GM12878 (cell line): ENCODE results near the gene KDF1. TPM values are rescaled to one million over a fixed set of nuclear protein-coding genes. Genes with fewer than 3 reads are reported as not detected.

Source experiments
- ATAC-seq: fragments of 200-7000 bp; cut with Tn5 transposase; 3 replicates; pipeline ENCODE4 v1.9.1; 2020; ENCODE audit warnings: mild to moderate bottlenecking, moderate library complexity
- BruUV-seq: library from RNA; stranded (reverse); fragments of 400-500 nt; replicated peaks from 2 replicates; lab custom pipeline; 2021; lab: Mats Ljungman, UMichigan
- CTCF ChIA-PET: fragments of 300-600 bp; sonication (Branson Sonifier 250); formaldehyde crosslinking; extraction: SDS; loops from one replicate; lab custom pipeline; 2021; ENCODE audit warnings: inconsistent platforms; lab: Yijun Ruan, JAX
- POLR2A ChIA-PET: fragments of 350-600 bp; formaldehyde crosslinking; extraction: SDS; loops from one replicate; lab custom pipeline; 2021; ENCODE audit warnings: inconsistent platforms; lab: Charles Lee
- RAD21 ChIA-PET: fragments of 300-600 bp; sonication (Branson Sonifier 250); formaldehyde crosslinking; loops from one replicate; lab custom pipeline; 2023; ENCODE audit warnings: antibody characterized with exemption; ENCODE audit not compliant: unreplicated experiment; lab: Charles Lee
- SMC1A ChIA-PET: fragments of 300-600 bp; sonication (Branson Sonifier 250); formaldehyde crosslinking; loops from one replicate; lab custom pipeline; 2023; ENCODE audit not compliant: unreplicated experiment, uncharacterized antibody; lab: Charles Lee
- DNase-seq: peaks from one replicate; pipeline ENCODE4 v3.0.0-alpha.2; 2011; ENCODE audit warnings: low read depth, low spot score
- FAIRE-seq: peaks from 3 replicates; lab custom pipeline; 2011; peaks lifted over from hg19 to GRCh38; lab: Jason Lieb, UNC
- H2AFZ ChIP-seq: 2 replicates; pipeline ENCODE4 v1.6.0; 2011; ENCODE audit warnings: low read depth, low read length, control low read depth; ENCODE audit not compliant: control insufficient read depth
- H3K27ac ChIP-seq: 2 replicates; pipeline ENCODE4 v1.5.1; 2011; ENCODE audit warnings: control low read depth; ENCODE audit not compliant: control insufficient read depth, insufficient read depth
- H3K27me3 ChIP-seq, 2 experiments: replicated peaks in 1 of 2; 2 replicates each; pipeline versions ENCODE4 v1.6.0 to v1.6.1; 2011; ENCODE audit warnings: low read length in 1 of 2; ENCODE audit not compliant: control insufficient read depth in 2 of 2, insufficient read depth in 2 of 2
- H3K36me3 ChIP-seq, 2 experiments: 2 replicates each; pipeline ENCODE4 v1.5.1; 2011; ENCODE audit warnings: low read length in 1 of 2; ENCODE audit not compliant: control insufficient read depth in 2 of 2, insufficient read depth in 2 of 2
- H3K4me1 ChIP-seq: 2 replicates; pipeline ENCODE4 v1.6.1; 2011; ENCODE audit warnings: mild to moderate bottlenecking, low read length, moderate library complexity, mixed read lengths; ENCODE audit not compliant: control insufficient read depth, insufficient read depth
- H3K4me2 ChIP-seq: 2 replicates; pipeline ENCODE4 v1.6.0; 2011; ENCODE audit warnings: control low read depth; ENCODE audit not compliant: control insufficient read depth, insufficient read depth
- H3K4me3 ChIP-seq: fragments of 200-600 bp; sonication (generic); 2 replicates; pipeline ENCODE4 v1.5.1; 2016
- H3K79me2 ChIP-seq: 2 replicates; pipeline ENCODE4 v1.6.0; 2011; ENCODE audit warnings: low read length; ENCODE audit not compliant: control insufficient read depth, insufficient read depth
- H3K9ac ChIP-seq: 2 replicates; pipeline ENCODE4 v1.8.0; 2011; ENCODE audit warnings: low read length, control low read depth, mixed read lengths; ENCODE audit not compliant: control insufficient read depth, insufficient read depth
- H3K9me3 ChIP-seq: replicated peaks from 3 replicates; pipeline ENCODE4 v1.5.1; 2011; ENCODE audit warnings: mild to moderate bottlenecking, low read length; ENCODE audit not compliant: control insufficient read depth, insufficient read depth
- H4K20me1 ChIP-seq: 2 replicates; pipeline ENCODE4 v1.6.0; 2011; ENCODE audit not compliant: control insufficient read depth, insufficient read depth
- BHLHE40 ChIP-seq, 2 experiments: fragments of 450-650 bp in 1 of 2; IDR thresholded peaks; 2 replicates each; pipeline ENCODE4 v1.6.1; 2011 to 2017; ENCODE audit warnings: low read depth in 2 of 2, borderline replicate concordance in 1 of 2, improper control_type of control experiment in 1 of 2, low read length in 1 of 2, mild to moderate bottlenecking in 1 of 2
- CREB1 ChIP-seq: IDR thresholded peaks from 2 replicates; pipeline ENCODE4 v1.6.1; 2012; ENCODE audit warnings: low read depth, mild to moderate bottlenecking, inconsistent platforms
- HCFC1 ChIP-seq: fragments of 150-350 bp; IDR thresholded peaks from 2 replicates; pipeline ENCODE4 v1.6.1; 2014; ENCODE audit warnings: low read length
- JUND ChIP-seq: IDR thresholded peaks from 2 replicates; pipeline ENCODE4 v1.6.1; 2012; ENCODE audit warnings: low read depth, mild to moderate bottlenecking, low read length, improper control_type of control experiment, moderate library complexity
- MYC ChIP-seq: IDR thresholded peaks from 2 replicates; pipeline ENCODE4 v1.6.1; 2011; ENCODE audit warnings: mild to moderate bottlenecking, low read length, moderate library complexity, inconsistent platforms; ENCODE audit not compliant: insufficient read depth, insufficient replicate concordance, insufficient read length, severe bottlenecking
- NR2C1 ChIP-seq: fragments of 450-650 bp; IDR thresholded peaks from 2 replicates; pipeline ENCODE4 v1.6.1; 2017; ENCODE audit warnings: antibody characterized with exemption, mild to moderate bottlenecking, moderate library complexity
- PAX5 ChIP-seq: IDR thresholded peaks from 2 replicates; pipeline ENCODE4 v1.6.1; 2011; ENCODE audit warnings: low read depth, low read length, borderline replicate concordance
- PML ChIP-seq: IDR thresholded peaks from 2 replicates; pipeline ENCODE4 v1.6.1; 2012; ENCODE audit warnings: low read length, inconsistent platforms
- POLR2AphosphoS2 ChIP-seq: IDR thresholded peaks from 2 replicates; pipeline ENCODE4 v1.6.1; 2011; ENCODE audit warnings: low read depth, mild to moderate bottlenecking, low read length, improper control_type of control experiment, moderate library complexity
- POU2F2 ChIP-seq: IDR thresholded peaks from 3 replicates; pipeline ENCODE4 v1.6.1; 2011; ENCODE audit warnings: low read depth, mild to moderate bottlenecking, low read length, borderline replicate concordance
- STAT1 ChIP-seq: fragments of 450-650 bp; conservative IDR thresholded peaks from 2 replicates; pipeline ENCODE4 v1.6.1; 2014; ENCODE audit warnings: antibody characterized with exemption, mild to moderate bottlenecking
- ZBED1 ChIP-seq: IDR thresholded peaks from 2 replicates; pipeline ENCODE4 v1.6.1; 2016; ENCODE audit warnings: borderline replicate concordance
- ZNF274 ChIP-seq: IDR thresholded peaks from one replicate; pipeline ENCODE4 v1.8.0; 2011; ENCODE audit not compliant: insufficient read length, insufficient read depth
- WGBS: methylation state at CpG from one replicate; pipeline ENCODE4 v1.1.6; 2016; ENCODE audit warnings: low lambda C conversion rate; ENCODE audit not compliant: insufficient replicate concordance, insufficient coverage; ENCODE audit errors: missing lambda C conversion rate; 5-methylcytosine and 5-hydroxymethylcytosine counted together
- in situ Hi-C: fragments of 300-500 bp; cut with MboI; formaldehyde crosslinking; loops from 9 replicates; pipeline ENCODE4 v1.14.3; 2018; ENCODE audit warnings: mixed read lengths
- intact Hi-C: fragments of 100-400 bp; cut with micrococcal nuclease; formaldehyde crosslinking; loops from one replicate; pipeline ENCODE4 v1.14.2; 2022; ENCODE audit not compliant: unreplicated experiment
- polyA plus RNA-seq, 11 experiments: library from polyadenylated mRNA; depleted of rRNA in 4 of 11; unstranded in 6 of 11; stranded (reverse) in 5 of 11; fragments of >200 nt; fragmentation: Nextera tagmentation in 4 of 11; fragmentation: Illumina TruSeq in 1 of 11; extraction: Ambion mirVana in 4 of 11; extraction: Trizol in 1 of 11; gene quantifications; 1 replicate in 1 of 11; 2 replicates in 10 of 11; pipeline versions ENCODE4 v1.2.1 to v1.2.3, GENCODE V29; 2011 to 2016; ENCODE audit warnings: inconsistent platforms in 2 of 11, missing spikeins in 2 of 11, low read depth in 1 of 11
- total RNA-seq, 4 experiments: library from RNA; depleted of rRNA in 3 of 4; stranded (reverse); fragments of >200 nt in 3 of 4; fragmentation: Illumina TruSeq in 1 of 4; extraction: Trizol in 1 of 4; gene quantifications; 2 replicates each; pipeline versions ENCODE4 v1.2.1 to v1.2.3, GENCODE V29; 2013 to 2021
- TF ChIP-seq, protein P1 (sequence below), 3 experiments: IDR thresholded peaks in 2 of 3; conservative IDR thresholded peaks in 1 of 3; 2 replicates each; pipeline ENCODE4 v1.5.1; 2011; ENCODE audit warnings: low read depth in 3 of 3, low read length in 3 of 3, mild to moderate bottlenecking in 3 of 3, control low read depth in 2 of 3, moderate library complexity in 2 of 3, inconsistent platforms in 1 of 3, mixed read lengths in 1 of 3; ENCODE audit not compliant: control insufficient read depth in 2 of 3, insufficient read depth in 1 of 3; ENCODE audit errors: extremely low read depth in 1 of 3

The KDF1 gene
- total and polyA plus RNA-seq, 10 of the 15 experiments (the other 5 are each of a cell fraction or from before 2014, with no cell fraction given): 0.03 to 0.13 (median 0.04) TPM; not detected in 7

DNA sequence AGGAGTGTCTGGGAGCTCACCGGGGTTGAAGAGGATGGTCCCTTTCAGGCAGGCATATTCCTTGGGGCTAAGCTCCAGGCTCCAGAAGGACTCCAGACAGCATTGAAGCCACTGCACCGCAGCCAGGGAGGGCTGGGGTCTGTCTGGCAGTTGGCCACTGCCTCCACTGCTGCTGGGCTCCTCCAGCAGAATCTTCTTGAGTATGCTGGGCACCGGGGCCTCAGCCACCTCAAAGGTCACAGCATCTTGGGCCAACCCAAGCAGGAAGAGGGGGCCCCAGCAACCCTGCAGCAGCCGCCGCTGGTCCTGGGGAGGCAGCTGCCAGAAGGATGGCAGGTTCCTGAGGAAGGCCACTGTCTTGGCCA, 46.9 kb downstream of the KDF1 start:
- CTCF ChIA-PET: no interaction called here
- H3K9ac ChIP-seq: no peak overlapping the region
- RAD21 ChIA-PET: interaction anchor here (1.3 kb wide), 1 partner anchor 13 kb away, joined by 3 read pairs; the partner anchor contains the start of gene GPATCH3
- POLR2A ChIA-PET: interaction anchor here (0.8 kb wide), 1 partner anchor 297 kb away, joined by 3 read pairs; no protein-coding TSS in a partner anchor
- in situ Hi-C loops: no loop called here
- TF ChIP-seq MYC (no peak), ZNF274 (no peak), STAT1 (no peak), NR2C1 (no peak), JUND (no peak), HCFC1 (no peak), POU2F2 (no peak), CREB1 (no peak), POLR2AphosphoS2 (no peak), PAX5 (no peak), BHLHE40 (IDR thresholded peaks at IDR 0.05; ENCODE audit: borderline replicate concordance in 1 of 2, low read depth in 2 of 2, low read length in 1 of 2) (no peak), PML (no peak), ZBED1 (no peak)
- TF ChIP-seq, protein P1, sequence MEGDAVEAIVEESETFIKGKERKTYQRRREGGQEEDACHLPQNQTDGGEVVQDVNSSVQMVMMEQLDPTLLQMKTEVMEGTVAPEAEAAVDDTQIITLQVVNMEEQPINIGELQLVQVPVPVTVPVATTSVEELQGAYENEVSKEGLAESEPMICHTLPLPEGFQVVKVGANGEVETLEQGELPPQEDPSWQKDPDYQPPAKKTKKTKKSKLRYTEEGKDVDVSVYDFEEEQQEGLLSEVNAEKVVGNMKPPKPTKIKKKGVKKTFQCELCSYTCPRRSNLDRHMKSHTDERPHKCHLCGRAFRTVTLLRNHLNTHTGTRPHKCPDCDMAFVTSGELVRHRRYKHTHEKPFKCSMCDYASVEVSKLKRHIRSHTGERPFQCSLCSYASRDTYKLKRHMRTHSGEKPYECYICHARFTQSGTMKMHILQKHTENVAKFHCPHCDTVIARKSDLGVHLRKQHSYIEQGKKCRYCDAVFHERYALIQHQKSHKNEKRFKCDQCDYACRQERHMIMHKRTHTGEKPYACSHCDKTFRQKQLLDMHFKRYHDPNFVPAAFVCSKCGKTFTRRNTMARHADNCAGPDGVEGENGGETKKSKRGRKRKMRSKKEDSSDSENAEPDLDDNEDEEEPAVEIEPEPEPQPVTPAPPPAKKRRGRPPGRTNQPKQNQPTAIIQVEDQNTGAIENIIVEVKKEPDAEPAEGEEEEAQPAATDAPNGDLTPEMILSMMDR (IDR thresholded peaks at IDR 0.05 in 2 of 3, conservative IDR thresholded peaks at IDR 0.05 in 1 of 3; ENCODE audit: control insufficient read depth in 2 of 3, extremely low read depth in 1 of 3, insufficient read depth in 1 of 3, low read depth in 3 of 3, low read length in 3 of 3): no peak
- SMC1A ChIA-PET: no interaction called here
- no peak for DNase-seq
- H3K4me2 ChIP-seq: no peak overlapping the region
- no peaks in the 10 kb centered on the region; a peak in 1 of 4 replicates for H3K27me3 ChIP-seq
- H3K4me1 ChIP-seq: no peaks in the 10 kb centered on the region
- no TSS peak for BruUV-seq
- intact Hi-C loops: no loop called here
- H4K20me1 ChIP-seq: no peaks in the 10 kb centered on the region
- H3K79me2 ChIP-seq: no peaks in the 10 kb centered on the region
- no peaks in the 10 kb centered on the region for H3K36me3 ChIP-seq
- no peak overlapping the region for H3K27ac ChIP-seq
- H3K9me3 ChIP-seq: no peaks in the 10 kb centered on the region
- ATAC-seq: no peak
- 38% methylated on average over 5 of the region's 5 CpGs for WGBS
- no peak overlapping the region for H2AFZ ChIP-seq
- FAIRE-seq: no peak
- no peak overlapping the region for H3K4me3 ChIP-seq
